Left colon (tissue), 2 donors: ENCODE measurements around the gene PRRC2C. TPM values are rescaled to one million over a fixed set of nuclear protein-coding genes. Genes with fewer than 3 reads are reported as not detected.
"Not testable (repeated sequence)": the region's sequence is repeated elsewhere in the genome, so short reads cannot be mapped to it uniquely, and the experiment has no call there.

Experiments
- ATAC-seq: fragments of 200-7000 bp; cut with Tn5 transposase; one replicate; pipeline ENCODE4 v1.9.1; 2020; ENCODE audit warnings: mild to moderate bottlenecking, moderate library complexity
- DNase-seq, 2 donors: peaks; one replicate each; pipeline ENCODE4 v3.0.0-alpha.2; 2020
- intact Hi-C, 2 donors: fragments of 100-400 bp; cut with DNase I in 1 of 2; cut with micrococcal nuclease in 1 of 2; formaldehyde crosslinking; loops; one replicate each; pipeline versions ENCODE4 v1.11.2 to v1.14.0; 2022; cut with DNase I, micrococcal nuclease
- long read RNA-seq: library from polyadenylated mRNA; unstranded; transcript quantifications from one replicate; pipeline ENCODE4 v2.0.0, GENCODE V29; 2021
- total RNA-seq, 2 donors: library from RNA; stranded (reverse); fragmentation: NEBNext Ultra II Directional; extraction: Animal tissue kit (Norgen Biotek cat#: 25700); gene quantifications; one replicate each; pipeline ENCODE4 v1.2.1, GENCODE V29; 2021
- donor health status: DM: no; HTN: no; CAD: no.
- donor health status: DM: yes; HTN: yes; CAD: no.

Gene PRRC2C
- total RNA-seq: 100 to 1,000 TPM; 122 to 144 TPM
- long read RNA-seq, partial matches to known transcripts: 51 of 55 reads
- long read RNA-seq, other reads (novel, unspliced or antisense): 3 of 55 reads

GRCh38 chr1:171485375-171486047, at the start of gene PRRC2C:
PRRC2C (plus strand) TSS chr1:171485530; CDS start chr1:171512089, 26,559 bp downstream.
- intact Hi-C loops: no loop called here
- peak; percentile 98 to 99 for DNase-seq
- ATAC-seq: peak; percentile 97

GRCh38 chr1:171438441-171438840, 46.9 kb upstream of the PRRC2C start:
- DNase-seq: no peak
- ATAC-seq: no peak
- intact Hi-C loops: no loop called here

DNA sequence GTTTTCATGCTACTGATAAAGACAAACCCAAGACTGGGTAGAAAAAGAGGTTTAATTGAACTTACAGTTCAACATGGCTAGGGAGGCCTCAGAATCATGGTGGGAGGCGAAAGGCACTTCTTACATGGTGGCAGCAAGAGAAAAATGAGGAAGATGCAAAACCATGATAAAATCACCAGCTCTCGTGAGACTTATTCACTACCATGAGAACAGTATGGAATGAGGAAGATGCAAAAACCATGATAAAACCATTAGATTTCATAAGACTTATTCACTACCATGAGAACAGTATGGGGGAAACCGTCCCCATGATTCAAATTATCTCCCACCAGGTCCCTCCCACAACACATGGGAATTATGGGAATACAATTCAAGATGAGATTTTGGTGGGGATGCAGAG, 45.1 kb upstream of the PRRC2C start:
- DNase-seq, ATAC-seq, intact Hi-C loops: not testable (repeated sequence)

- DNase-seq, ATAC-seq, intact Hi-C loops: not testable (repeated sequence)
Observed at GRCh38 chr1:171441278-171441895, 43.9 kb upstream of the PRRC2C start.

- ATAC-seq (no peak), DNase-seq (no peak)
- intact Hi-C loops: no loop called here
Observed at GRCh38 chr1:171446386-171446785, 38.9 kb upstream of the PRRC2C start.

DNA sequence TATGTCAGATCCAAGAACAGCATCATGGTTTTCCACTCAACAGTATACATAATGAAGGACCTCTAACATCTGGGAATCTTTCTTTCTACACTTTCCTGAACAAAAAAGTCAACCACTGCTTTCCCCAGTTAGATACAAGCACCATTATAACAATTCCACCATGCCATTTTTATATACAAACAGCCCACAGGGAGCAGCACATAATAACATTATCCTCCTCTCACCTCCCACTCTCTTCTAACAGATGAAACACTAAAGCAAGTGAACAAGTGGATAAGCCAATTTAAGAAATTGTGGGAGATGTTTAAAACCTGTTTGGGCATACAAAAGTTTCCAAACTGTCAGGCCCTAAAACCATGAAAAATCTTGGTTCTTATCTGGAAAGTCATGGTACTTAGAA, 29.4 kb upstream of the PRRC2C start:
- DNase-seq (no peak), ATAC-seq (no peak)
- intact Hi-C loops: no loop called here

DNA sequence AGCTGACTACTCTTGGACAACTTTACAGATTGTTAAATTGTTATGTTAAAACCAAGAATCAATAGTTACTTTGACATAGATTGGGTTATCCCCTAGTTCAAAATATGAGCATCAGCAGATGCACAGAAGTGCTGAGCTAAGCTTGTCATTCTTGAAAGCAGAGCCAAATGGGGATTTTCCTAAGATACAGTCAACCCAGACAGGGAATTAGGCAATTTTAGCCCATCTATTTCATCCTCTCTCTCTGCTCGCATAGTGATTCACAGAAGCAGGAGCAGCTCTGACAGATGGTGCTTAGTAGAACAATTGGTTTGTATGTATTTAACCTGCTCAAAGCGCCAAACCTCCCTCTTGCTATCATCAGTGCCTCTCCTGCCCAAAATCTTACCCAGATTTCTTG, 27.9 kb upstream of the PRRC2C start:
- ATAC-seq (no peak), DNase-seq (no peak)
- intact Hi-C loops: no loop called here

DNA sequence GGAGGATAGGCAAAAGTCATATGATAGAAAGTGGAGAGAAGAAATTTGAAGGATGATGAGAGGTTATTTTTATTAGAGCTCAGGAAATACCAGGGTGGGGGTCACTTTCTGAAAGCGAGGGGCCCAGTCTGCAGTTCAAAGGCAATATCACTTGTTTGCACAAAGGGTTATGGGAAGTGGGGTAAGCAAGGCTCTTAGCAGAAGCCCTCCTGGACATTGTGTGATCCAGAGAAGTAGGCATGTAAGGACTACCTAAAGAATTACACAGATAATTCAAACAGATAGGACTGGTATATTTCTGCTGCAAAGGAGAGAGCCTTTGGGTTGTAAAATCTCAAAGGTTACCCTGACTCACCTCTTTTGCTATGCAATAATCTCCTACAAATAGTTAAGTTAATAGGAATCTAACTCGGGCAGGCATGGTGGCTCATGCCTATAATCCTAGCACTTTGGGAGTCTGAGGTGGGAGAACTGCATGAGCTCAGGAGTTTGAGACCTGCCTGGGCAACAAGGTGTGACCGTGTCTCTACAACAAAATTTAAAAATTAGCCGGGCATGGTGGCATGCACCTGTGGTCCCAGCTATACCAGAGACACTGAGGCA, 25.2 kb upstream of the PRRC2C start:
- no peak for ATAC-seq
- intact Hi-C loops: no loop called here
- no peak for DNase-seq

GRCh38 chr1:171467626-171468025, 17.7 kb upstream of the PRRC2C start:
- ATAC-seq: no peak
- intact Hi-C loops: no loop called here
- no peak for DNase-seq

DNA sequence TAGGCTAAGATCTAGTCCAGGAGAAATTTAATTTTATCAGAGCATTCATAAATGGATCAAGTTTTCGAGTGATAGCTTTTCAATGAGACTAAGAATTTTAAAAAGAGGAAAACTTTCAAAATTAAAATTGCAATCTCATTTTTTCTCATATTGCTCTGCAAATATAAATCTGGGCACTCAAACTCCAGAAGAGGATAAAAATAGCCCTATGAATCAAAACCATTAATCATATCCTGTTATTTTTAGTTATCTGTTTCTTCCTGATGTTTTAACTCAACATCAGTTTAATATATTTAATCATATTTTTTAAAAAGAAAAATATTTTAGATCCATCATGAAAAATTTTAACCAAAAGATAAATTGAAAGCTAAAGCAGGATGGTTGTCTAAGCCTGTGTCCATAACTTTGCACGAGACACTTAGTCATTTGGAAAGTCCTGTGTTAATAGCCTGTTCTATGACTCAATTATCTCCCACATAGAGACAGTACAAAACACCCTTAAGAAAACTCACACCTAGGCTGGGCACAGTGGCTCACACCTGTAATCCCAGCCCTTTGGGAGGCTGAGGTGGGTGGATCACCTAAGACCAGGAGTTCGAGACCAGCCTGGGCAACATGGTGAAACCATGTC, 17.1 kb upstream of the PRRC2C start:
- no peak for DNase-seq
- intact Hi-C loops: no loop called here
- ATAC-seq: no peak

GRCh38 chr1:171470726-171471125, 14.6 kb upstream of the PRRC2C start:
- intact Hi-C loops: no loop called here
- DNase-seq (no peak), ATAC-seq (no peak)

- intact Hi-C loops: no loop called here
- no peak for ATAC-seq
- no peak for DNase-seq
Observed at GRCh38 chr1:171472183-171472647, 13.1 kb upstream of the PRRC2C start.

DNA sequence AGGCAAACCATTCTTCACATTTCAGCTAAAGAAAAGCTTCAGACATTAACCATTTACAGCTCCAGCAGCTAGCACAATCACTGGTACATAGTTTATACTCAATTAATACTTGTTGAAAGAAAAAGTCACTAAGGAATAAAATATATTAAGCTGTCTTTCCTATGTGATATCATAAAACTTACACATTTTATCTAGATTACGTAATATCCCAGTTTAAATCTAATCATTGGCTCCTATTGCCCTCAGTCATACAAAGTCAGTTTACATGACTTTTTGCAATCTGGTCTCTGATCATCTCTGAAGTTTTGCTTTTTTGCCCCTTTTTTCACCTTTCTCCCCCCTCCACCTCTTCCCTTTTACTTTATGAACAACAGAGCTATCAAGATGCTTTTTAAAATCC, 8.5 kb upstream of the PRRC2C start:
- DNase-seq: no peak
- no peak for ATAC-seq
- intact Hi-C loops: no loop called here

DNA sequence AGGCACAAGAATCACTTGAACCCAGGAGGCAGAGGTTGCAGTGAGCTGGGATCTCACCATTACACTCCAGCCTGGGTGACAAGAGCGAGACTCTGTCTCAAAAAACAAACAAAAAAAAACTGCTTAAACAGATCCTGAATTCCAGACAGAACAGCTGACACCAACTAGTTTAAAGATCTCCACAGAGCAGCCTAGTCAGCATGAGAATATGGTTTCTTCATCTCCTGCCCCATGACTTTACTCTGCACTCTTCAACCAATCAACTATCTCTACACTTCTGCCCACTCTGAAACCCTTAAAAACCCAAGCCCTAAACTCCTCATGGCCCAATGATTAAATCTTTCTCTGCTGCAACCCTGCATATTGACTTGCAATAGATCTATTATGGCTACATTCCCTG, 7.5 kb upstream of the PRRC2C start:
- DNase-seq (no peak), ATAC-seq (no peak)
- intact Hi-C loops: no loop called here

DNA sequence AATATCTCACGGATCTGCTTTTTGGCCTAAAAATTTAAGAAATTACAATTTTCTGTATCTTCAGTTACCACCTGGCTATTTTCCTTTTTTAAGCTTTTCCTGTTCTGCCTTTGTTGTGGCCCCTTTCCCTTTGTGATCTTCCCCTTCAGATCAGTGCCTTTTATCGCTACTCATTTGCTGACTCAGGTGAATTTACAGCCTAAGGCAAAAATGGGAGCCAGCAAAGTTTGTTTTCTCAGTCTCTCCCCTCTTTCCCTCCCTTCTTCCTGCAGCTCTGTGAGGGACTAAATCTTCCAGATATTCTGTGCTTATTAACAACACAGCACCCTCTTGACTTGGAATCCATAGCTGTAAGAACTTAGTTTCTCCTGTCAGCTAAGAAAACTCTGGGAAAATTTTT, 5.3 kb upstream of the PRRC2C start:
- DNase-seq (no peak), ATAC-seq (no peak)
- intact Hi-C loops: no loop called here

DNA sequence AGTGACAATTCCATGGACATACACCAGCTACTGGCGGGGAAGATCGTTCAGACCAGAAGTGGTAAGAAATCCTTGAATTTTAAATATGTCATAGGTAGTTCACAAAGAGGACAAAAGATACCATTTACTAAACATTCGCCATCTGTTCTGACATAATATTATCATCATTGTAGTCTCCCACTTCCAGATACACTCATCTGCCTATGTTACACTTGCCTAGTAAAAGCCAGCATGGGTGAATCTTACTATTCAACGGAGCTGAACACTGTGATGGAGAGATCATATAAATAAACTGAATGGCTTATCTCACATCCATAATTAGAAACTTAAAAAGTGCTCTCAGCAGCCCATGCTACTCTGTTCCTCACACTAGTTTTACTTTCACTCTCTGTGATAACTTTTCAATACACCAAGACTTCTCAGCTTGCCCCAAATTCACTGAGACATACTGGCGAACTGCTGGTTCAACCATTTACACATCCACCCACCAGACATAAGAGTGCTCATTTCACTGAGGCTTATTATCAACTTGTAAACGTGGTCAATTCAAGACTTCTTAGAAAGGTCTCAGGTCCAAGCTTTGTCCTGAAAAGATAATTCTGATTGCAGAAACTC, 463 bp upstream of the PRRC2C start:
- DNase-seq: no peak
- intact Hi-C loops: no loop called here
- ATAC-seq: peak; percentile 56

DNA sequence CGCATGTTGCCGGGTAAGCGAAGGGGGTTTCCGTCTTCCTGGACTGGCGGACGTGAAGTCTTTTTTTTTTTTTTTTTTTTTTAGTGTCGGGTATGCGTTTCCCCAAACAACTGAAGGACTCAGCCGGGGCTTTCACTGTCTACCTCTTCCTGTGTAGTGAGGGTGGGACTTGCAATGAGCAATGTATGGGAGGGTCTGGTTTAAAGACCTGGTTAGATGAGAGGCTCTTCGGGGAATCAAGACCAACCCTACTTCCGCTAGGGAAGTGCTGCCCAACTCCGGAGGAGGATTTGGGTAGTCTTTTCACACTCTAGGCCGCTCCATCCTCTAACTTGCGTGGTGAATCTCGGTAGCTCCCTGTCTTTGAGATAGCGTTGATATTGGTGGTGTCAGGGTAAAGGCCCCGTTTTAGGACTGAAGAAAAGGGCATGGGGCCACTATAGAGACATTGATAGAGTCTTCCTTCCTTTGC, 754 bp downstream of the PRRC2C start:
- DNase-seq (peak in 1 of 2 donors; percentile 46), ATAC-seq (peak; percentile 45)
- intact Hi-C loops: no loop called here

- no peak for ATAC-seq
- intact Hi-C loops: no loop called here
Observed at GRCh38 chr1:171487038-171487437, 1.7 kb downstream of the PRRC2C start.

More at GRCh38 chr1:171487038-171487437, 1.7 kb downstream of the PRRC2C start:
- DNase-seq: no peak
